A673 (cell line): ENCODE results near the gene CREB5.

Experiments
- CTCF ChIP-seq: fragments of 300-800, 200-600 bp; sonication (generic); conservative IDR thresholded peaks from 2 replicates; pipeline ENCODE4 v1.5.1; 2017; ENCODE audit warnings: low read depth, mild to moderate bottlenecking, antibody characterized with exemption, low read length, moderate library complexity, mixed read lengths
- EZH2 ChIP-seq: fragments of 200-600 bp; sonication (generic); IDR thresholded peaks from 2 replicates; pipeline ENCODE4 v1.6.1; 2017; ENCODE audit warnings: borderline replicate concordance, low read depth, mild to moderate bottlenecking, mixed read lengths, antibody characterized with exemption, low read length; ENCODE audit not compliant: poor library complexity, severe bottlenecking

GRCh38 chr7:28411876-28412662 lies at the start of gene CREB5:
- TF ChIP-seq CTCF (peak; percentile 36), EZH2 (no peak)
